HCT116 (cell line): ENCODE measurements around the gene MRPL33. TPM values are rescaled to one million over a fixed set of nuclear protein-coding genes. Genes with fewer than 3 reads are reported as not detected.

Source experiments
- ATAC-seq: fragments of 200-7000 bp; cut with Tn5 transposase; 2 replicates; pipeline ENCODE4 v1.9.1; 2020; ENCODE audit warnings: mild to moderate bottlenecking, moderate library complexity
- BruUV-seq: library from RNA; stranded (reverse); fragments of 400-500 nt; replicated peaks from 2 replicates; lab custom pipeline; 2021; lab: Mats Ljungman, UMichigan
- CTCF ChIA-PET: fragments of 300-600 bp; sonication (Branson Sonifier 250); formaldehyde crosslinking; loops from one replicate; lab custom pipeline; 2021; ENCODE audit warnings: antibody characterized with exemption; lab: Charles Lee
- POLR2A ChIA-PET: fragments of 300-600, 350-600 bp; sonication (Branson Sonifier 250); formaldehyde crosslinking; loops from one replicate; lab custom pipeline; 2021; ENCODE audit warnings: antibody characterized with exemption; lab: Charles Lee
- RAD21 ChIA-PET, 2 experiments: fragments of 300-600 bp; sonication (Branson Sonifier 250); formaldehyde crosslinking; loops; one replicate each; lab custom pipeline; 2023; ENCODE audit warnings: low total read pairs in 2 of 2; ENCODE audit not compliant: uncharacterized antibody in 2 of 2, unreplicated experiment in 2 of 2, low non-redundant PET in 1 of 2; lab: Charles Lee
- DNase-seq: peaks from one replicate; pipeline ENCODE4 v3.0.0-alpha.2; 2010; ENCODE audit warnings: low read depth, low spot score
- H2AFZ ChIP-seq: fragments of 200-600 bp; shearing (Covaris generic), sonication (generic); 2 replicates; pipeline ENCODE4 v1.6.1; 2017; ENCODE audit warnings: low read depth, mixed run types, mixed read lengths, antibody characterized with exemption, low read length; ENCODE audit not compliant: poor library complexity, severe bottlenecking
- H3K27ac ChIP-seq: 2 replicates; pipeline ENCODE4 v1.5.1; 2012; ENCODE audit warnings: low read depth, low read length
- H3K27me3 ChIP-seq: fragments of 200-600 bp; sonication (generic); 2 replicates; pipeline ENCODE4 v1.6.1; 2016; ENCODE audit warnings: mixed run types, low read length, mixed read lengths; ENCODE audit not compliant: insufficient read depth
- H3K36me3 ChIP-seq, 2 experiments: fragments of 200-500 bp in 1 of 2; fragments of 200-600 bp in 1 of 2; sonication (Bioruptor generic) in 1 of 2; sonication (generic) in 1 of 2; 2 replicates each; pipeline versions ENCODE4 v1.5.1 to v1.6.1; 2014 to 2016; ENCODE audit warnings: low read length in 2 of 2, inconsistent platforms in 1 of 2, mixed read lengths in 1 of 2, mixed run types in 1 of 2; ENCODE audit not compliant: insufficient read depth in 2 of 2, control insufficient read depth in 1 of 2
- H3K4me1 ChIP-seq, 2 experiments: fragments of 200-600 bp in 1 of 2; sonication (generic) in 1 of 2; 2 replicates each; pipeline versions ENCODE4 v1.5.1 to v1.6.1; 2012 to 2017; ENCODE audit warnings: low read length in 2 of 2, inconsistent platforms in 1 of 2, mild to moderate bottlenecking in 1 of 2, mixed read lengths in 1 of 2, mixed run types in 1 of 2, moderate library complexity in 1 of 2; ENCODE audit not compliant: insufficient read depth in 2 of 2, control insufficient read depth in 1 of 2
- H3K4me2 ChIP-seq: fragments of 200-600 bp; sonication (generic); 2 replicates; pipeline ENCODE4 v1.6.1; 2017; ENCODE audit warnings: mixed run types, low read length, mixed read lengths
- H3K4me3 ChIP-seq, 2 experiments: fragments of 200-600 bp in 1 of 2; sonication (generic) in 1 of 2; replicated peaks in 1 of 2; 2 replicates each; pipeline ENCODE4 v1.5.1; 2011 to 2016; ENCODE audit warnings: low read length in 2 of 2, control low read depth in 1 of 2, low read depth in 1 of 2, mild to moderate bottlenecking in 1 of 2, mixed read lengths in 1 of 2, mixed run types in 1 of 2
- H3K79me2 ChIP-seq: fragments of 200-600 bp; sonication (generic); 2 replicates; pipeline ENCODE4 v1.6.1; 2017; ENCODE audit warnings: mild to moderate bottlenecking, mixed run types, low read length, moderate library complexity, mixed read lengths; ENCODE audit not compliant: insufficient read depth
- H3K9ac ChIP-seq: fragments of 200-600 bp; sonication (generic); 2 replicates; pipeline ENCODE4 v1.6.1; 2016; ENCODE audit warnings: low read length, mixed read lengths
- H3K9me2 ChIP-seq: fragments of 200-600 bp; sonication (generic), shearing (Covaris generic); 2 replicates; pipeline ENCODE4 v1.6.1; 2017; ENCODE audit warnings: mixed run types, mild to moderate bottlenecking, moderate library complexity; ENCODE audit not compliant: insufficient read depth
- H3K9me3 ChIP-seq, 2 experiments: fragments of 200-500 bp in 1 of 2; fragments of 200-600 bp in 1 of 2; sonication (Bioruptor generic) in 1 of 2; sonication (generic) in 1 of 2; 2 replicates each; pipeline ENCODE4 v1.6.1; 2014 to 2017; ENCODE audit warnings: low read length in 2 of 2, mixed read lengths in 2 of 2, inconsistent platforms in 1 of 2, low read depth in 1 of 2, mild to moderate bottlenecking in 1 of 2, mixed run types in 1 of 2, moderate library complexity in 1 of 2; ENCODE audit not compliant: control insufficient read depth in 1 of 2, insufficient read depth in 1 of 2
- H4K20me1 ChIP-seq: fragments of 200-600 bp; sonication (generic), shearing (Covaris generic); 2 replicates; pipeline ENCODE4 v1.6.1; 2017; ENCODE audit warnings: mixed run types, mild to moderate bottlenecking, moderate library complexity; ENCODE audit not compliant: insufficient read depth
- ATF3 ChIP-seq: IDR thresholded peaks from 2 replicates; pipeline ENCODE4 v1.6.1; 2012
- CBX3 ChIP-seq: IDR thresholded peaks from 2 replicates; pipeline ENCODE4 v1.6.1; 2012; ENCODE audit warnings: low read depth
- CTCF ChIP-seq, 3 experiments: fragments of 200-600 bp in 1 of 3; sonication (generic) in 1 of 3; IDR thresholded peaks in 2 of 3; conservative IDR thresholded peaks in 1 of 3; 2 replicates each; pipeline ENCODE4 v1.5.1; 2012 to 2017; ENCODE audit warnings: low read depth in 2 of 3, low read length in 2 of 3, antibody characterized with exemption in 1 of 3, borderline replicate concordance in 1 of 3, control low read depth in 1 of 3, mild to moderate bottlenecking in 1 of 3, mixed read lengths in 1 of 3, mixed run types in 1 of 3, moderate library complexity in 1 of 3; ENCODE audit not compliant: insufficient read depth in 1 of 3
- EGR1 ChIP-seq: IDR thresholded peaks from 2 replicates; pipeline ENCODE4 v1.6.1; 2012; ENCODE audit warnings: low read depth
- ELF1 ChIP-seq: IDR thresholded peaks from 2 replicates; pipeline ENCODE4 v1.6.1; 2012; ENCODE audit warnings: low read depth, borderline replicate concordance
- EZH2 ChIP-seq: fragments of 200-600 bp; sonication (generic); IDR thresholded peaks from 2 replicates; pipeline ENCODE4 v1.6.1; 2017; ENCODE audit warnings: antibody characterized with exemption, mixed run types
- EZH2phosphoT487 ChIP-seq: fragments of 200-600 bp; IDR thresholded peaks from 2 replicates; pipeline ENCODE4 v1.6.1; 2018; ENCODE audit warnings: antibody characterized with exemption, borderline replicate concordance
- FOSL1 ChIP-seq: IDR thresholded peaks from 2 replicates; pipeline ENCODE4 v1.6.1; 2012; ENCODE audit warnings: low read depth
- JUND ChIP-seq: IDR thresholded peaks from 2 replicates; pipeline ENCODE4 v1.6.1; 2012
- POLR2AphosphoS5 ChIP-seq: IDR thresholded peaks from 2 replicates; pipeline ENCODE4 v1.6.1; 2011; ENCODE audit warnings: mild to moderate bottlenecking, low read depth, low read length, moderate library complexity
- REST ChIP-seq: IDR thresholded peaks from 2 replicates; pipeline ENCODE4 v1.6.1; 2012; ENCODE audit warnings: low read depth
- SP1 ChIP-seq: IDR thresholded peaks from 2 replicates; pipeline ENCODE4 v1.6.1; 2012; ENCODE audit warnings: low read depth
- TCF7L2 ChIP-seq: IDR thresholded peaks from 2 replicates; pipeline ENCODE4 v1.7.0; 2011; ENCODE audit warnings: borderline replicate concordance, inconsistent platforms; ENCODE audit not compliant: insufficient read depth, insufficient read length; ENCODE audit errors: extremely low read depth
- ZNF274 ChIP-seq: fragments of 200-500 bp; sonication (Bioruptor generic); IDR thresholded peaks from 2 replicates; pipeline ENCODE4 v1.6.1; 2014; ENCODE audit warnings: mild to moderate bottlenecking, low read depth, low read length, inconsistent platforms
- intact Hi-C: fragments of 100-400 bp; cut with micrococcal nuclease; formaldehyde crosslinking; loops from 2 replicates; pipeline ENCODE4 v1.10.0; 2022
- total RNA-seq: library from RNA; stranded (reverse); gene quantifications from one replicate; pipeline ENCODE4 v1.2.1, GENCODE V29; 2021; ENCODE audit not compliant: unreplicated experiment

The MRPL33 gene
- total RNA-seq, 1 experiment from 2014 or later: 66.3 TPM

- POLR2A ChIA-PET: no interaction called here
- CTCF ChIA-PET: no interaction called here
- no peak overlapping the region for H3K27ac ChIP-seq
- H2AFZ ChIP-seq: no peak overlapping the region
- no TSS peak for BruUV-seq
- no peaks in the 10 kb centered on the region for H4K20me1 ChIP-seq
- DNase-seq: no peak
- RAD21 ChIA-PET: no interaction called here
- H3K36me3 ChIP-seq: no peaks in the 10 kb centered on the region
- H3K9ac ChIP-seq: no peak overlapping the region
- no peaks in the 10 kb centered on the region for H3K4me1 ChIP-seq
- H3K9me3 ChIP-seq: peaks cover 0 to 6% of the 10 kb centered on the region in 2 experiments; a peak in 1 of 4 replicates
- TF ChIP-seq ELF1 (no peak), JUND (no peak), CBX3 (no peak)
- TF ChIP-seq, all 23 proteins: peak for 0
- Histone ChIP-seq H3K4me2 (no peak overlapping the region), H3K9me2 (no peaks in the 10 kb centered on the region), H3K4me3 (no peak overlapping the region), H3K27me3 (no peaks in the 10 kb centered on the region), H3K79me2 (no peaks in the 10 kb centered on the region)
- intact Hi-C loops: no loop called here
- ATAC-seq: no peak
Observed at GRCh38 chr2:27824401-27824800, 52.9 kb downstream of the MRPL33 start.

GRCh38 chr2:27828305-27828704 lies 56.8 kb downstream of the MRPL33 start:
- Histone ChIP-seq H3K4me1 (no peaks in the 10 kb centered on the region), H3K27me3 (no peaks in the 10 kb centered on the region), H3K79me2 (no peaks in the 10 kb centered on the region), H4K20me1 (no peaks in the 10 kb centered on the region), H3K4me2 (no peak overlapping the region), H2AFZ (no peak overlapping the region), H3K36me3 (no peaks in the 10 kb centered on the region), H3K9me3 (peaks cover 0 to 6% of the 10 kb centered on the region in 2 experiments; a peak in 1 of 4 replicates), H3K9me2 (no peaks in the 10 kb centered on the region), H3K9ac (no peak overlapping the region), H3K4me3 (no peak overlapping the region), H3K27ac (no peak overlapping the region)
- ATAC-seq (no peak), DNase-seq (no peak)
- no TSS peak for BruUV-seq
- RAD21 ChIA-PET: no interaction called here
- intact Hi-C loops: no loop called here
- POLR2A ChIA-PET: no interaction called here
- TF ChIP-seq CBX3 (no peak), EZH2 (no peak), EZH2phosphoT487 (no peak), EGR1 (no peak), ZNF274 (no peak), SP1 (no peak), ATF3 (no peak), POLR2AphosphoS5 (no peak), REST (no peak), FOSL1 (no peak), TCF7L2 (no peak), CTCF (IDR thresholded peaks at IDR 0.05 in 2 of 3, conservative IDR thresholded peaks at IDR 0.05 in 1 of 3; ENCODE audit: borderline replicate concordance in 1 of 3, insufficient read depth in 1 of 3, low read depth in 2 of 3, low read length in 2 of 3) (no peak)
- CTCF ChIA-PET: no interaction called here
